HTERT RPE-1 (cell line): ENCODE measurements around the gene FARSA.
"Not testable (repeated sequence)": the region's sequence is repeated elsewhere in the genome, so short reads cannot be mapped to it uniquely, and the experiment has no call there.

Experiments used
- in situ Hi-C: fragments of 300-500 bp; cut with MboI; formaldehyde crosslinking; loops from 4 replicates; pipeline ENCODE4 v1.14.3; 2020; ENCODE audit warnings: low sequenced_read_pairs

The FARSA gene

GRCh38 chr19:12937927-12938778 lies 4.6 kb upstream of the FARSA start, which contains the start of gene CALR:
Gene CALR (plus strand): TSS chr19:12938609. CDS start chr19:12938680, 71 bp downstream.
- in situ Hi-C loops: no loop called here

DNA sequence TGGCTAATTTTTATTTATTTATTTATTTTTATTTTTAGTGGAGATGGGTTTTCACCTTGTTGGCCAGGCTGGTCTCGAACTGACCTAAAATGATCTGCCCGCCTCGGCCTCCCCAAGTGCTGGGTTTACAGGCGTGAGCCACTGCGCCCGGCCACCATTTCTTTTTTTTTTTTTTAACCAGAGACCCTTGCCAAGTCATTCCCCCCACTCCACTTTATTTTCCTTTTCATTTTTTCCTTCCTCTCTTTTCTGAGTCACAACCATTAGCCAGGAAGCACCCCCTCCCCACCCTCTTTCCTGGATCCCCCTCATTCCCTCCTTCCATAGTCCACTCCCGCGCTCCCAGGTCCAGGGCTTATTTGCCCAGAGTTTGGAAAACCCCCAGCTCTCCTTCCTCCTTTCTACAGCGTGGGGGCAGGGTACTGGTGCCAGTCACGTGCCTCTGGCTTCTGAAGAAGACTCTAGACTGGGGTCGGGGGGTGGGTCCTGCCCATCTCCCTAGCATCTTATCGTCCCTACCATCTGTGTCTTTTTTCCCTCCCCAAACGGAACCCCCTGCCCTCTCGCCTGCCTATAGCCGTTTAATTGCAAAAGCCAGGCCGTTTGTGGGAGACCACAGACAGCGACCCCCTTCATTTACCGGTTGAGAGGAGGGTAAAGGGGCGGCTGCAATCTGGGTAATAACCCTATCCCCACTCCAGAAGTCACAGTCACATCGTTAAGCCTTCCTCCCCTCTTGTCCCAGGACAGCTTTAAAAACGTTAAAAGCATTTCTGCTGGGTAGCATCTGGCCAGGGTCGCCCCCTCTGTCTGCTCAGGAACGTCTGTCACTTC lies 3.8 kb upstream of the FARSA start:
- in situ Hi-C loops: no loop called here

DNA sequence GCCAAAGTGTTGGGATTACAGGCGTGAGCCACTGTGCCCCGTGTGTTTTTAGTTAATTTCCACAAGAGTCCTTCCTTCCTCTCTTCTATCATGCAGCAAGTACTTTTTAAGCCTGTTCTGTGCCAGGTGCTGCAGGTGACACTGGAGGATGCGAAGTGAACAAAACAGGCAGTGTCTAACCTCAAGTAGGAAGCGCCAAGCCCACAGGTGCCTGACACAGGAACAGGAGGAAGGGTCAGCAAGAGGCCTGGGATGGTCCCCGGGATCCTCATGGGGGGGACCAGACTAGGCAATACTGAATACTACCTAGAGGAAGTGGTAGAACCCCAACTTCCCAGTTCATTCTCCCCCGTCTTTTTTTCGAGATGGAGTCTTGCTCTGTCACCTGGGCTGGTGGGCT lies 3.1 kb upstream of the FARSA start:
- in situ Hi-C loops: no loop called here

DNA sequence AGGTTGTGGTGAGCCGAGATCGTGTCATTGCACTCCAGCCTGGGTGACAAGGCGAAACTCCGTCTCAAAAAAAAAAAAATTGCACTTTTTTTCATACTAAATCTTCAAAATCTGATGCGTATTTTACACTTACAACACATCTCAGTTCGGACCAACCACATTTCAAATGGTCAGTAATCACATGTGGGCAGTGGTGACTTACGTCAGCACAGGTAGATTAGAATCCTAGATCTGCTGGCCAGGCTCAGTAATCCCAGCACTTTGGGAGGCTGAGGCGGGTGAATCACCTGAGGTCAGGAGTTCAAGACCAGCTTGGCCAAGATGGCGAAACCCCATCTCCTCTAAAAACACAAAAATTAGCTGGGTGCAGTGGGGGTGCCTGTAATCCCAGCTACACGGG lies 1.6 kb upstream of the FARSA start:
- in situ Hi-C loops: no loop called here

- in situ Hi-C loops: no loop called here
These were observed 872 bp downstream of the FARSA start for GRCh38 chr19:12932392-12933286.

GRCh38 chr19:12930002-12930645 lies 3.4 kb downstream of the FARSA start:
- in situ Hi-C loops: no loop called here

DNA sequence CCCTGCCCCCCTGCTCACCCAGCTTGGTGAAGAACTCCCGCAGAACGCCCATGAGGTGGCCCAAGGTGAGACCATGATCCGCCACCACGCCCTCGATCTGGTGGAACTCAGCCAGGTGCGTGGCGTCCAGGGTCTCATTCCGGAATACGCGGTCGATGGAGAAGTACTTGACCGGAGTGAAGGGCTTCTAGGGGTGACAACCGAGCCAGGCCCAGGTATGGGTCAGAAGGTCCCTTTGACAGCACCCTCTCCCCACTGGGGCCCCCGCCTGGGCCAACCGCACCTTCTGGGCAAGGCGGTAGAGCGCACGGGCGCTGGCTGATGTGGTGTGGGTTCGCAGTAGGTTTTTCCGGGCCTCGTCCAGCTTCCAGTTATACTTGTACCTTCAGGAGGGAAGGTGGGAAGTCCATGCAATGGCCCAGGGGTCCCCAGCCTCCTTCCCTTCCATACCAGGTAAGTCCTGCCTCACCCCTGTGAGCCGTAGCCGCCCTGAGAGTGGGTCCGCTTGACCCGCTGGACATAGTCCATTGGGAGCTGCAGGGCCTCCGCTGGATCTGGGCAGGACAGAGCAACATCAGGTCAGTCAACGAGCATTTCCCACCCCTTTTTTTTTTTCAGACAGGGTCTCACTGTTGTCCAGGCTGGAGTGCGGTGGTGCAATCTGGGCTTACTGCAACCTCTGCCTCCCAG lies 8.7 kb downstream of the FARSA start:
- in situ Hi-C loops: no loop called here

DNA sequence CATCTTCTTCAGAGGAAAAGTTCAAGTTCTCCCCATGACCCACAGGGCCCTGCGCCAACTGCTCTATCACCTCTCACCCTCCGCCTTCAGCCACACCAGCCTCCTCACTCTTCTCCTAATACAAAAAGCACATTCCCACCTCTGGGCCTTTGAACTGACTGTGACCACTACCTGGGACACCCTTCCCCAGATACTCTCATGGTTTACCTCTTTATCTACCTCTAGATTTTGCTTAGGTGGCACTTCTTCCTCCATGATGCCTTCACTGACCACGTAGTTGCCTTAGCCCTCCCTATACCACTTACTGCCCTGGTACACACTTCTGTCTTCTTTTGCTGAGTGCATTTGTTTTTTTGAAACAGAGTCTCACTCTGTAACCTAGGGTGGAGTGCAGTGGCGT lies 10.6 kb downstream of the FARSA start:
- in situ Hi-C loops: no loop called here

DNA sequence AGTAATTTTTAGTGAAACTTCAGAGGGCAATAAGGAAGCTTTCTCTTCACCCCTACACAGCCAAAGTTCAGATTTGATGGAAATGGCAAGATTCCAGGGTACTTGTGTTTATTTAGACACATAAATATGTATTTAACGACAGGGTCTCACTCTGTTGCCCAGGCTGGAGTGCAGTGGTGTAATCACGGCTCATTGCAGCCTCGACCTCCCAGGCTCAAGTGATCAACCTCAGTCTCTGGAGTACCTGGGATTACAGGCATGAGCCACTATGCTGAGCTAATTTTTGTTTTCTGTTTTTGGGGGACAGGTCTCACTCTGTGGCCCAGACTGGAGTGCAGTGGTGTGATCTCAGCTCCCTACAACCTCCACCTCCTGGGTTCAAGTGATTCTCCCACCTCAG lies 12.5 kb downstream of the FARSA start:
- in situ Hi-C loops: no loop called here

DNA sequence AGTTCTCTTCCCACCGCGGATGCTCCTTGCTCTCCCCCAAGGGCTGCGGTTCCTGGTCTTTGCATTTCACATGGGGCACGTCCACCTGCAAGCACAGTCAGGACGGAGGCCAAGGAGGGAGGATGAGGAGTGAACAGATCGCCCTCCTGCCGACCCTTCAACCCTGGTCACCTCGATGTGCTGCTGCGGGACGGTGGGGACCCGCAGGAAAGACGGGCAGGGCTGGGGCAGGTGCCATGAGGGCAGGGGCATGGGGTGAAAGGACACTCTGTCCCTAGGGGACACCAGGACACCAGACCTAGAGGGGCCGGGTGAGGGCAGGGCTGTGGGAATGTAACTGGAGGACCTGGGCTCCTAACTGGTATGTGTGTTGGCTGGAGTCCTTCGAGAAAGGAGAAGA lies 15.3 kb downstream of the FARSA start:
- in situ Hi-C loops: no loop called here

DNA sequence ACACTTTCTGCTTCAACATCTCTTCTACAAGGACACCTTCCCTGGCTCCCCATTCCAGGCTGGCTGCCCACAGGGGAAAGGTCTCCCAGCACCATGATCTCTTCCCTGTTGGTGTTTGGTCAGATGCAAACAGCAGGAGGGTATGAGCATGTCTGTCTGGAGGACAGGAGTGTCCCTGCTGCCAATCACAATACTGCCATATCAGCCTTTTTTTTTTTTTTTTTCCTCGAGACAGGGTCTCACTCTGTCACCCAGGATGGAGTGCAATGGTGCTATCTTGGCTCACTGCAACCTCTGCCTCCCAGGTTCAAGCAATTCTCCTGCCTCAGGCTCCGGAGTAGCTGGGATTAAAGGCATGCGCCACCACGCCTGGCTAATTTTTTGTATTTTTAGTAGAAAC lies 17.7 kb downstream of the FARSA start:
- in situ Hi-C loops: not testable (repeated sequence)

GRCh38 chr19:12913851-12914690 lies 19.4 kb downstream of the FARSA start:
- in situ Hi-C loops: no loop called here

- in situ Hi-C loops: no loop called here
These were observed 20.4 kb downstream of the FARSA start for GRCh38 chr19:12913011-12913561.

DNA sequence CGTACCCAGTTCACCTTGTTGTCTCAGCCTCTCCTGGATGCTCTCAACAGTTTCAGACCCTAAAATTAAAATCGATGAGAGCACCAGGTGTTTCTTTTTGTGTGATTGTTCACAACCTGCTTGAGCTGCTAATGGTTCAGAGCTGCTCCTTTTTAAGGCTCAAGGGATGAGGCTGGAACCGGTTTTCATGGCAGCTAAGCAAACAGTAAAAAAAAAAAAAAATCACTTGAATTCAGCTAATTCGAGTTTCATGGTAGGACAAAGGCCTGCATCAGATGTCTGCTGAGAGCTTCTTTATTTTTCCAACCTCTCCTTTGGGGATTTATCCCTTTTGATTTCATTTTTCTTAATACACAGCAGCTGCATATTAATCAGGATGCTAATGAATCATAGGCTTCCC lies 20.9 kb downstream of the FARSA start:
- in situ Hi-C loops: no loop called here

DNA sequence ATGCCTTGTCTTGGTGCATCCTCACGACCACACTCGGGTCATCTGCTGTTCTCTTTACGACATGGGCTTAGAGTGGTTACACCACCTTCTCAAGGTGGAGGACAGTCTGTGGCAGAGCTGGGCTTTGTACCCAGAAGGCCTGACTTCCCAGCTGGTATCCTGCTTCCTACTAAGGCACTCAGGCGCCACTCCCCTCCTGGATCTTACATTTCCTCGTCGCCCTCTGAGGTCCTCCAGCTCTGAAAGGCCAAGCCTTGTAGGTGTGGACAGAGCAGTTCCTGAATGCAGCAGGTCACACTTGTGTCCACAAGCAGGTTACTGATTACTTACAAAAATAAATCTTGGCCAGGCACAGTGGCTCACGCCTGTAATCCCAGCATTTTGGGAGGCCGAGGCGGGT lies 26.3 kb downstream of the FARSA start:
- in situ Hi-C loops: no loop called here

- in situ Hi-C loops: no loop called here
These were observed 33.5 kb downstream of the FARSA start for GRCh38 chr19:12899891-12900518.

- in situ Hi-C loops: no loop called here
These were observed 37.1 kb downstream of the FARSA start for GRCh38 chr19:12896460-12896859.

DNA sequence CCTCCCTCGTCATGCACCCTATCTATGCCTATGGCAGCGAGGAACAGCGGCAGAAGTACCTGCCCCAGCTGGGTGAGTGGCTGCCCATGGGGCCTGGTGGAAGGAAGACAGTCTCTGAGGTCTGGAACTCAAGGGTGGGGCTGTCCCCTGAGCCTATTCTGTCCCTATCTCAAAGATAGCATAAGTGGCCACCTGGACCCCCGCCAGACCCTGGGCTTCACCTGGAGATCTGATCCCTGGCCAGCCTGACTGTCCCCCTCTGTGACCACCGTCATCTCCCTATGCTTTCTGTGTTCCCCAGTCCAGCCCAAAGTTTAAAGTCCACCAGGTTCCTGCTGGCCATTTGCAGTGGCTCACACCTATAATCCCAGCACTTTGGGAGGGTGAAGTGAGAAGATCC lies 39.9 kb downstream of the FARSA start:
- in situ Hi-C loops: no loop called here
